IPS DF 19.7 (cell line): ENCODE data around the gene CASP8.

Experiments
- DNase-seq: peaks from one replicate; pipeline ENCODE4 v3.0.0-alpha.2; 2013; ENCODE audit warnings: low read depth, low spot score

CASP8 gene

GRCh38 chr2:201329409-201329808, 69.1 kb downstream of the CASP8 start:
- DNase-seq = no peak
